GM19467 (cell line): ENCODE measurements around the gene NUDT1.

Experiments
- ATAC-seq: cut with Tn5 transposase; IDR thresholded peaks from one replicate; pipeline ENCODE4 v1.9.1; 2021; ENCODE audit warnings: mild to moderate bottlenecking, moderate library complexity; ENCODE audit not compliant: unreplicated experiment

NUDT1 gene

GRCh38 chr7:2241580-2242540 lies at the start of gene NUDT1, which contains the start of gene MRM2:
TSS of gene NUDT1 (plus strand) at chr7:2242226. CDS start at chr7:2244575, 2,349 bp downstream.
TSS of gene MRM2 (minus strand) at chr7:2242205. CDS start at chr7:2242169, 36 bp downstream.
- peak; percentile 45 for ATAC-seq

- ATAC-seq = no peak
Measured at GRCh38 chr7:2192831-2193534, 49.0 kb upstream of the NUDT1 start.

- no peak for ATAC-seq
Measured at GRCh38 chr7:2193575-2194305, 48.3 kb upstream of the NUDT1 start.

- no peak for ATAC-seq
Measured at GRCh38 chr7:2195400-2196246, 46.4 kb upstream of the NUDT1 start.

GRCh38 chr7:2196381-2197378 lies 45.3 kb upstream of the NUDT1 start:
- no peak for ATAC-seq

- no peak for ATAC-seq
Measured at GRCh38 chr7:2197436-2198155, 44.4 kb upstream of the NUDT1 start.

- no peak for ATAC-seq
Measured at GRCh38 chr7:2198206-2198605, 43.8 kb upstream of the NUDT1 start.

- no peak for ATAC-seq
Measured at GRCh38 chr7:2198760-2199159, 43.3 kb upstream of the NUDT1 start.

- ATAC-seq = no peak
Measured at GRCh38 chr7:2199528-2199927, 42.5 kb upstream of the NUDT1 start.

GRCh38 chr7:2199956-2200583 lies 42.0 kb upstream of the NUDT1 start:
- ATAC-seq = no peak

- ATAC-seq = no peak
Measured at GRCh38 chr7:2200584-2200980, 41.4 kb upstream of the NUDT1 start.

- no peak for ATAC-seq
Measured at GRCh38 chr7:2201128-2201527, 40.9 kb upstream of the NUDT1 start.

- ATAC-seq = no peak
Measured at GRCh38 chr7:2201686-2202360, 40.2 kb upstream of the NUDT1 start.

GRCh38 chr7:2202361-2202761 lies 39.7 kb upstream of the NUDT1 start:
- no peak for ATAC-seq

GRCh38 chr7:2202901-2203765 lies 38.9 kb upstream of the NUDT1 start:
- ATAC-seq = no peak

GRCh38 chr7:2203766-2204300 lies 38.2 kb upstream of the NUDT1 start:
- ATAC-seq = no peak
